DND-41 (cell line): ENCODE data around the gene BIRC6.

Experiments used
- CTCF ChIP-seq: IDR thresholded peaks from 2 replicates; pipeline ENCODE4 v1.5.1; 2012; ENCODE audit warnings: borderline replicate concordance, low read length, moderate library complexity, mild to moderate bottlenecking; ENCODE audit not compliant: poor library complexity, severe bottlenecking; ENCODE audit errors: extremely low read depth
- EZH2 ChIP-seq: IDR thresholded peaks from 3 replicates; pipeline ENCODE4 v1.6.1; 2012; ENCODE audit warnings: borderline replicate concordance, low read depth, mild to moderate bottlenecking, moderate library complexity, low read length, inconsistent platforms; ENCODE audit not compliant: severe bottlenecking

GRCh38 chr2:32384529-32384928 is 27.7 kb downstream of the BIRC6 start:
- TF ChIP-seq CTCF (no peak), EZH2 (no peak)
